ENCODE measurements around the gene TTYH1. TPM values are rescaled to one million over a fixed set of nuclear protein-coding genes. Genes with fewer than 3 reads are reported as not detected.
A peak's percentile ranks its signal among the peaks of the same experiment; 100 is the strongest.
"Not testable (repeated sequence)": the region's sequence is repeated elsewhere in the genome, so short reads cannot be mapped to it uniquely, and the experiment has no call there.

TTYH1 gene
- total RNA-seq, 1 experiment from 2014 or later: not detected

DNA sequence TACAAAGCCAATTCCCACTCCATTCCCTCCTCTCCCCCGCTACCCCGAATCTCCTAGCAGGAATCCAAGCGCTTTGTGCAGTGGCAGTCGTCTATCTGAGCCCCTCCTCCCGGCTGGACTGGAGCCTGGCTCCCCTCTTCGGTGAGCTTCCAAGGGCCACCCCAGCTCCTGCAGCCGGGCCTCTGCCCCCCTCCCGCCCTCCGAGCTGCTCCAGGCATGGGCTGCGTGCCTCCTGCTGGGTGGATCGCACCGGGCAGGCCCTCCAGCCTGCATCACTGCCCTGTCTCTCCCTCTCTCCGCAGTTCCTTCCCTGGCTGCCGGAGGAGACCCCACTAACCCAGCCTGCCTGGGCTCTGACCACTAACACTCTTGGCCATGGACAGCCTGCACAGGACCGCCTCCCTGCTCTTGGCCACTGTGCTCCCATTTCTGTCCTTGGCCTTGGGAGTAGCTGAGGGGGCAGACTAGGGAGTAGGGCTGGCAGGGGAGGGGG, 20.8 kb downstream of the TTYH1 start:
- no peak for DNase-seq (ENCODE audit: extremely low read depth, low read depth)

DNA sequence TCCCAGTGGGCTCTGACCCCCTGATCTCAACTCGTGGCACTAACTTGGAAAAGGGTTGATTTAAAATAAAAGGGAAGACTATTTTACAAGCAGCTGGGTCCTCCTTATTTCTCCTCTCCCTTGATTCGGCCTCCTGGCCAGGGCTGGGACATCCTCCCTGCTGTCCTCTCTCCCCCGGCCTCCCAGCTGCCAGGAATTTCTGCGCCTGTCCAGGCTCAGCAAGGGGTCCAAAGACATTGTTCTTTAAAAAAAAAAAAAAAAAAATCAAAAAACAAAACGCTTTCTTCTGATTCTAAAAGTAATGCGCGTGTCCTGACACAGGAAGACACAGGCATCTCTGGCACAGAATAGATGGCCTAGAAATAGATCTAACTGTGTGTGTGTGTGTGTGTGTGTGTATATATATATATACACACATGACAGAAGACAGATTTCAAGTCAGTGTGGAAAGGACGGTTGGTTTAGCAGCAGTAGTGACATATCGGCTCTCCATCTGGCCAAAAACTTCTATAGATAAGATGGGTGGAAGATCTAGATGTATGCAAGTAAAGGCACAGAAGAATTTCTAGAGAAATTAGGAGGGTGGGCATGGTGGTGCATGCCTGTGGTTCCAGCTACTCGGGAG, 21.5 kb downstream of the TTYH1 start:
- DNase-seq (ENCODE audit: extremely low read depth, low read depth): no peak

DNA sequence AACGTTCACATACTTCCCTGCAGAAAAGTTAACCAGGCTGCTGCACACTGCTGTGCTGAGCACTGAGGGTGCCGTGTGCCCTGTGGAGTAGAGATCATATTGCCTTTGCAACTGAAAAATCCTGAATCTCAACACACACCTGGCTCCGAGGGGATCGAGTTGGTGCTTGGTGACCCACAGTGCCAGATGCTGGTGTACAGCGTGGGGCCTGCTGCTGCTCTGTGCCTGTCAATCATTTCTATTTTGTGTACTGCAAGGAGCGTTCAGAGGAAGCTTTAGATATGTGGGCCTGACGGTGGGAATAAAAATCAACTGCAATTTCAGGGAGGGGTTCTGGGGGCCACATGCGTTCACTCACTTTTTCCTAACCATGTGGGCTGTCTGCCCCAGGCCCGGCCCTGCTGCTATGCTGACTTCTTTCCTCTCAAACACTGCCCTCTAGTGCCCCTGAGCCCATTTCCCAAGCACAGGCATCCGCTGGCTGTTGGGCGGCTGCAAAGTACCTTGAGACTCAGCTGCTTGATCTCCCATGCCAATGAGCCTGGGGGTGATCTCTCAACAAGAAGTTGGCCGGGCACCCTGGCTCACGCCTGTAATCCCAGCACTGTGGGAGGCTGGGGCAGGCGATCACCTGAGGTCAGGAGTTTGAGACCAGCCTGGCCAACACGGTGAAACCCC, 24.0 kb downstream of the TTYH1 start:
- DNase-seq (ENCODE audit: extremely low read depth, low read depth): no peak

DNA sequence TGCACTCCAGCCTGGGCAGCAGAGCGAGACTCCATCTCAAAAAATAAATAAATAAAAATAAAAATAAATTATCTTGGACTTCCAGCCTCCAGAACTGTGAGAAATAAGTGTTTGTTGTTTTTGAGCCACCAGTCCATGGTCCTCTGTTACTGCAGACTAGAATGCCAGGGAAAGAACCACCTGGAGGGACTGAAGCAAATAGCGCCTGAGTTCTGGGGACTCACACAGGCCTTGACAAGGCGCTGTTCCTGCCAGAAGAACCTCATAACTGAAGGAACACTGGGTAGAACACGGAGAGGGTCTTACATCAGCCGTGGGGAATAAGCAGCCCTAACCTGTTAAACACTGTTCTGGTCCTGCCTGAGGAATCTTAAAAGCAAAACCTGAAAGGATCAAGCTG, 25.4 kb downstream of the TTYH1 start:
- DNase-seq (ENCODE audit: extremely low read depth, low read depth): no peak

DNA sequence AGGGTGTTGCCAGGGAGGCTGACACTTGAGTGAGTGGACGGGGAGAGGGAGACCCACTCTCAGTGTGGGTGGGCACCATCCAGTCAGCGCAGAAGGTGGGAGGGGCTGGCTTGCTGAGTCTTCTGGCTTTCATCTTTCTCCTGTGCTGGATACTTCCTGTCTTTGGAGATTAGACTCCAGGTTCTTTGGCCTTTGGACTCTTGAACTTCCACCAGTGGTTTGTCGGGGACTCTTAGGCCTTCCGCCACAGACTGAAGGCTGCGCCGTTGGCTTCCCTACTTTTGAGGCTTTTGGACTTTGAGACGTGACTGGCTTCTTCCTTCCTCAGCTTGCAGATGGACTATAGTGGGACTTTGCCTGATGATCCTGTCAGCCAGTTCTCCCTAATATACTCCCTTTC, 29.5 kb downstream of the TTYH1 start:
- DNase-seq (ENCODE audit: extremely low read depth, low read depth): no peak

DNA sequence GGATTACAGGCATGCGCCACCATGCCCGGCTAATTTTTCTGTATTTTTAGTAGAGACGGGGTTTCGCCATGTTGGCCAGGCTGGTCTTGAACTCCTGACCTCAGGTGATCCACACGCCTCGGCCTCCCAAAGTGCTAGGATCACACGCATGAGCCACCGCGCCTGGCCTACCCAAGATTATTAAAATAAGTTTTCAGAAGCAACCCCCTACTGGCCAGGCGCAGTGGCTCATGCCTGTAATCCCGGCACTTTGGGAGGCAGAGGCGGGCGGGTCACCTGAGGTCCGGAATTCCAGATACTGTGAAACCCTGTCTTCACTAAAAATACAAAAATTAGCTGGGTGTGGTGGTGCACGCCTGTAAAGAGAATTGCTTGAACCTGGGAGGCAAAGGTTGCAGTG, 31.1 kb downstream of the TTYH1 start:
- not testable (repeated sequence) for DNase-seq (ENCODE audit: extremely low read depth, low read depth)

DNA sequence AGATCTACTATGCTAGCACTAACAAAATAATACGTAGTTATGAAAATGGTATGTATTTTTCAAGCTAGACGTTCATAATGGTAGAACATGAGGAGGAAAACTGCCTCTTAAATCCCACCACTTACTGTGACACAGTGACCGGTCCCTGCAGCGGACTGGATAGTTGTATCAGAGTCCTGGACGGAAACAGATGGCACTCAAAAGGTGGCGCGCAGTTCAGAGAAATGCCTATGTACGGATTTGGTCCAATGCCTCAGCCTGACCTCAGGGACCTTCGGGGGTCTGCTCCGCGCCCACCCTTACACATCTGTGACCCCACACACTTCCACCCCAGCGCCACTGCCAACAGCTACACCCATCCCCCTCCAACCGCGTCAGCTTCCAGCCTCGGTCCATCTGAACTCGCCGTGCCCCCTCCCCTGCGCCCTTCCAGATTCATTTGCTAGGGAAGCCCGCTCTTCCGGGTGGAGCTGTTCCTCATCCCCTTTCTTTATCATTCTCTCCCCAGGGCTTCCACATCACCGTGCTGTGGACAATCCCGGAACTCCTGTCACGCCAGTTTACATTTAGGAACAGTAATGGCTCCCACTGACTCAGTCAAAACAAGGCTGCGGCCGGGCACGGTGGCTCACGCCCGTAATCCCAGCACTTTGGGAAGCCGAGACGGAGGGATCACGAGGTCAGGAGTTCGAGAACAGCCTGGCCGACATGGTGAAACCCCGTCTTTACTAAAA, 32.9 kb downstream of the TTYH1 start:
- DNase-seq (ENCODE audit: extremely low read depth, low read depth): no peak

DNA sequence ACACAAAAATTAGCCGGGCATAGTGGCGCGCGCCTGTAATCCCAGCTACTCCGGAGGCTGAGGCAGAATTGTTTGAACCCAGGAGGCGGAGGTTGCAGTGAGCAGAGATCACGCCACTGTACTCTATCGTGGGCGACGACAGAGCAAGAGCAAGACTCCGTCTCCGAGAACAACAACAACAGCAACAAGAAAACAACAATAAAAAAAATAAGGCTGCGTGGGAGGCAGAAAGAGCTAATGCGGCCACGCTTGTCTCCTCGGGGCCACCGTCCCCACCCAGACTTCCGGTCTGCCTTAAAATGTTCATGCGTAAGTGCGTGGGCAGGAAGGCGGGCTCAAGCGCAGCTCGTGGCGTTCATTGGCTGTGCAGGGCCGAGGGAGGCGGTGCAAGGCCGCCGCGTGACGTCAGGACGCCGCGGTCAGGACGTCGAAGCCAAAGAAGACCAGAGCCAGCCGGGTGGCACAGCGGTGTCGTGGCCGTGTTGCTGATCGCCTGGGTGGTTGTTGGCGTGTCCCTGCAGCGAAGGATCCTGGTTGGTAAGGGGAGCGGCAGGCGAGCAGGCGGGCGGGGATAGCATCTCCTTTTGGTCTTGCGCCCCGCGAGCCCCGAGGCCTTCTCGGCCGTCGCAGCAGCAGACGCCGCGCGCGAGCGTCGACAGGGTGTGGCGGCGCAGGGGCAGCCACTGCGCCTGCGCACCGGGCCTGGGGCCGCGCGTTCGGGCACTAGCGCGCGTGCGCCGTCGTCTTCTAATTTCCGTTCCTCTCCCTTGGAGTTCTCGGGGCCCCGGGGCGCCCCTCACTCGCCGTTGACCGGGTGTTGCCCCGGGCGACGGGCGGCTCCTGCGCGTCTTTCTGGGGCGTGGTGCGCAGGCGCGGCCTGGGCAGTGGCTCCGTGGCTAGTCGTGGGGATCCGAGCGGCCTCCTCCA, 33.8 kb downstream of the TTYH1 start, which contains the start of gene LENG8:
Gene LENG8 (plus strand): TSS at position 426 of the 927 bp plus-strand sequence. CDS start 2,146 bp downstream, outside the sequence.
- DNase-seq (ENCODE audit: extremely low read depth, low read depth): peak; percentile 93

DNA sequence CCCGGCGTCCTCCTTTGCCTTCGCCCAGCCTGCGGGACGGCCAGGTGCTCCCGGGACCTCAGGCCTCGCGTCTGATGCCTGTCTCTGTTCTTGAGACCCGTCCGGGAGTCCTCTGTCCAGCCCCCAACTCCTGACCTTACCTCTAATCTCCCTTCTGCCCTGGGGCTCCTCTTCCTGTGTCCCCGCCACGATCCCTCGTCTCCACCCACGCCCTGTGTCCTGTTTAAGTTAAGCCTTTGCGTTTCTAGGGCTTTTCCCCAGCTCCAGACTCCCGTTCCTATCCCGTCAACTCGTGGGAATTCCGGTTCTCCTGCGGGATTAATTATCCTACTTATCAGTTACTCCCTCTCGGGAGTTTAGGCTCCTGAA, 34.4 kb downstream of the TTYH1 start:
- DNase-seq (ENCODE audit: extremely low read depth, low read depth): no peak

DNA sequence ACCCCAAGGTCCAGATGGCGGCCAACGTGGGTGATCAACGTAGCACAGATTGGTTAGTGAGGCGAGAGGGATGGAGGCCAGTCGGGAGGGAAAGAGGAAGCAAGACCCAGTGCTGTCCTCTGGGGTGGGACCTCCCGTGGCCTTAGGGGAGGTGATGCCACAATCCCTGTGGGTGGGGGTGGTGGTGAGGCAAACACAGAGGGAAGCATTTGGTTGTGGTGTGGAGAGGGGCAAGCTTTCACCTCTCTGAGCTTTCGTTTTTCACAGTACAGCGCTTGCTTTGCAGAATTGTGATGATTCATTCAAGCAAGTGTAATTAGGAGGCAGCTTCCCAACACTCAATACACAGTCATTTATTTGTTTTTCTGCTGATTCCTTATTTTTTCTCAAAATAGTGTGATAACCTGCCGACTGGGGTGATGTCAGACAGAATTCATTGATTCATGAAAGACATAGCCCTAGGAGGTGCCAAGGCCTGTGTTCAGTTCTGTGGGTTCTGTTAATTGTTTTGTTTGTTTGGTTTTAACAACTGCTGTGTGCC, 36.1 kb downstream of the TTYH1 start:
- no peak for DNase-seq (ENCODE audit: extremely low read depth, low read depth)

DNA sequence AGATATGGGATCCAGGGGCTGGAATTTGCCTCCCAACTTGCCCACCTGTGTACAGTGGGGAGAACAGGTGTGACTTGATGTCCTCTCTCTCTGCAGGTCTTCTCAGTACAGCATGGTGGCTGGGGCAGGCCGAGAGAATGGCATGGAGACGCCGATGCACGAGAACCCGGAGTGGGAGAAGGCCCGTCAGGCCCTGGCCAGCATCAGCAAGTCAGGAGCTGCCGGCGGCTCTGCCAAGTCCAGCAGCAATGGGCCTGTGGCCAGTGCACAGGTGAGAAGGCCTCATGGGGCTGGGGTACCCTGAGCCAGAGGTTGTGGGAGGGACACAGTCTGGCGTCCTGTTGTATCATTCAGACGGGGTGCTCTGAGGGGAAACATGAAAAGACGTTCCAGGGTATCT, 36.7 kb downstream of the TTYH1 start:
- DNase-seq (ENCODE audit: extremely low read depth, low read depth): no peak

DNA sequence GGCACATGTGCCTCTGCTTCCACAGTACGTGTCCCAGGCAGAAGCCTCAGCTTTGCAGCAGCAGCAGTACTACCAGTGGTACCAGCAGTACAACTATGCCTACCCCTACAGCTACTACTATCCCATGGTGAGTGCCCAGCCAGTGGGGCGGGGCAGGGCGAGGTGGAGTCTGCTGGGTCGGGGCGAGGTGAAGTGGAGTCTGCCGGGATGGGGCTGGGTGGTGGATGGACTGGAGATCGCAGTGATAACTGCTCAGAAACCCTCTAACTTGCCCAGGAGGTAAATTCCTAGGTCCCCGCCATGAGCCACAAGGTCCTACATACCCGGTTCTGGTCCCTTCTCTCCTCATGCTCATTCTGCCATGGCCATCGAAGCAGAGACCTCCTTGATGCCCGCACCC, 37.4 kb downstream of the TTYH1 start:
- DNase-seq (ENCODE audit: extremely low read depth, low read depth): no peak

DNA sequence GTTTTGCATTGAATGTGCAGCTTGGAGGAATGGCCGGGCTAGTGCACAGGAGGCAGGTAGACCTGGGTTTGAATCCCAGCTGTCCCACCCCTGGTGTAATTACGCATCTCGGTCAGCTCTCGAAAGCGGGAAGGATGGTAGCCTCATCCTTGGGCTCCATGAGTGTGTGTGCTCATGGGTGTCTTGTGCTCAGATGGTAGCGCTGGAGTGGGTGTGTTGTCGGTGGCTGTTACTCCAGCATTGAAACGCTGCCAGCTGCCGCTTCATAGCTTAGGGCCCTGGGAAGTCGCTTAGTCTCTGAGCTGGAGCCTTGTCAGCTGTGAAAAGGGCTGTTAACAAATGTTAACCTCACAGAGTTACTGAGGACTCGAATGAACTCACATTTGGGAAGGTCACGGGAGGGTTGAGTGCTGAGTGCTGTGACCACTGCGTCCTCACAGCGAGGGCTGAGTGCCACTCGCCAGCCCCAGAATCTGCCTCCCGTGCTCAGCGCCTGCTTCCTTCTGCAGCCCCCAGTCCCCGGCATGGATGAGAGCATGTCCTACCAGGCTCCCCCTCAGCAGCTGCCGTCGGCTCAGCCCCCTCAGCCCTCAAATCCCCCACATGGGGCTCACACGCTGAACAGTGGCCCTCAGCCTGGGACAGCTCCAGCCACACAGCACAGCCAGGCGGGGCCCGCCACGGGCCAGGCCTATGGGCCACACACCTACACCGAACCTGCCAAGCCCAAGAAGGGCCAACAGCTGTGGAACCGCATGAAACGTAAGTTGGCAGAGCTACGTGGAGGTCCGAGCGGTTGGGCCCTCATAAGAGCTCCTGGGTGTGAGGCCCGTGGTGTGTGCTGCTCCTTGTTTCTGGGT, 38.9 kb downstream of the TTYH1 start:
- DNase-seq (ENCODE audit: extremely low read depth, low read depth): no peak

DNA sequence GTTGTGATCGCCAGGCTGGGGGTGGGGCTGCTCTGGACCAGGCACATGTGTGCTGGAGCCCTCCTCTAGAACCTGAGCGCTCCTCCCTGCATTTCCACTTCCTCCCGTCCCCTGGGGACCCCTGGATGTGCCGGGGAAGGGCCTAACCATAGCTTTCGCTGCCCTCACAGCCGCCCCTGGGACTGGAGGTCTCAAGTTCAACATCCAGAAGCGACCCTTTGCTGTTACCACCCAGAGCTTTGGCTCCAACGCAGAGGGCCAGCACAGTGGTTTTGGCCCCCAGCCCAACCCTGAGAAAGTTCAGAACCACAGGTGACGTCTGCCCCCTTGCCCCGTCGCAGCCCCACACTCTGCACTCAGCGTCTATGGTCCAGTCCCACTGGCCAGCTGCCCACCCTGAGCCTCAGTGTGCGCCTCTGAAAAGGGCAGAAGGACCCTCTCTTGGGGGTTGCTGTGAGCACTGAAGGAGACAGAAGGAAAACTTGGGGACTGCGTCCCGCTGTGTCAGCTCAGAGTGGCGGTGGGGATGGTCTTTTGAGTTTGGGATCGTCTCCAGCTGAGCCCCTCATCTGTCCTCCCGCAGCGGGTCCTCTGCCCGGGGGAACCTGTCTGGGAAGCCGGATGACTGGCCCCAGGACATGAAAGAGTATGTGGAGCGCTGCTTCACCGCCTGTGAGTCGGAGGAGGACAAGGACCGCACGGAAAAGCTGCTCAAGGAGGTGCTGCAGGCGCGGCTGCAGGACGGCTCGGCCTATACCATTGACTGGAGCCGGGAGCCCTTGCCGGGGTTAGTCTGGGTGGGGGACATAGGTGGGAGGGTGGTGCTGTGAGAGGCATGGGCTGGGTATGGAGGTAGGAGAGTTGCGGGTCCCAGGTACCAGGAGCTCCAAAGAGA, 39.8 kb downstream of the TTYH1 start:
- DNase-seq (ENCODE audit: extremely low read depth, low read depth): no peak

DNA sequence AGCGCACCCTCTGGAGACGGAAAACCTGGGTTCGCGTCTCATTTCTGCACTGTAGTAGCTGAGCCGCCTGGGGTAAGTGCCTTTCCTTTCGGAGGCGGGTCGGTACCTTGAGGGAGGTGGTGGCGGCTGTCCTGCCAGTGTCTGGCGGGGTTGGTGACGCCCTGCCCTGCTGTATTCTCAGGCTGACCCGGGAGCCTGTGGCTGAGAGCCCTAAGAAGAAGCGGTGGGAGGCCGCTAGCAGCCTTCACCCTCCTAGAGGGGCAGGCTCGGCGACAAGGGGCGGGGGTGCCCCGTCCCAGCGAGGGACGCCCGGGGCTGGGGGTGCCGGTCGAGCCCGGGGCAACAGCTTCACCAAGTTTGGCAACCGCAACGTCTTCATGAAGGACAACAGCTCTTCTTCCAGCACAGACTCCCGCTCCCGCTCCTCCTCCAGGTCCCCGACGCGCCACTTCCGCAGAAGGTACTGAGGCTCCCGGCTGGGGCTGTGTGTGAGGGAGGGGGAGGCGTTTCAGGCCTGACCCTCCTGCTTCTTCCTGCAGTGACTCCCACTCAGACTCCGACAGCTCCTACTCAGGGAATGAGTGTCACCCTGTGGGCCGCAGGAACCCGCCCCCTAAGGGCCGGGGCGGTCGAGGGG, 40.6 kb downstream of the TTYH1 start:
- no peak for DNase-seq (ENCODE audit: extremely low read depth, low read depth)

DNA sequence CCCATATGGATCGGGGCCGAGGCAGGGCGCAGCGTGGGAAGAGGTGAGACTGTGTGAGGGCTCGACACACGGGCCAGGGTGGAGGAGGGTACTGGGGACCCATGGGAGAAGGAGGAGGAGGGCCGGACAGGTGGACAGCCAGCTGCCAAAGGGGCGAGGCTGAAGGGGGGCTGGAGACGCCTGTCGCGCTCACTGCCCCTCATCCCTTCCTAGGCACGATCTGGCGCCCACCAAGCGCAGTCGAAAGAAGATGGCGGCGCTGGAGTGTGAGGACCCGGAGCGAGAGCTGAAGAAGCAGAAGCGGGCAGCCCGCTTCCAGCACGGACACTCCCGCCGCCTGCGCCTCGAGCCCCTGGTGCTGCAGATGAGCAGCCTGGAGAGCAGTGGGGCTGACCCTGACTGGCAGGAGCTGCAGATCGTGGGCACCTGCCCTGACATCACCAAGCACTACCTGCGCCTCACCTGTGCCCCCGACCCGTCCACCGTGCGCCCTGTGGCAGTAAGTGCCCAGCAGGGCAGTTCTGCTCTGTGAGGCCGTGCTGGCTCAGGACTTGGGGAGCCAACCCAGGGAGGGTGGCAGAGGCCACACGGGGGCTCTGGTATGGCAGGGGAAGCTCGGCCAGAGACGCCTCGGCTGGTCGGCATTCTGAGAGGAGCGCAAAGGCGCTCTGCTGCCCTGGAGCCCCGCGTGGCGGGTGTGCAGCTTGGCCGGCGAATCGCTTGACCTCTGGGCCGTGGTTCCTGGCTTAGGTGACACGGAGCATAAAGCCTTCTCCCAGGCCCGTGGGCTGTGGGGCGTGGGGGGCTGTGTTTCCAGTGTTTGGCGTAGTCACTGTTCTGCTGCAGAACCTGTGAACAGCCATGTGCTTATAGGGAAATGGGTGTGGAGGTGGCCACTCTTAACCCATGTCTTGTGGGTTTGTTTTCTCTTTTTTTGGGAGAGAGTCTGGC, 41.4 kb downstream of the TTYH1 start:
- no peak for DNase-seq (ENCODE audit: extremely low read depth, low read depth)

All from NCI-H460 (cell line).